ENCODE data around the gene MRPL40. TPM values are rescaled to one million over a fixed set of nuclear protein-coding genes. Genes with fewer than 3 reads are reported as not detected.

The MRPL40 gene
- polyA plus RNA-seq, 1 donor from 2014 or later: 75.6 TPM

Other genes with a start within 250 kb of the MRPL40 start
- gene CLTCL1, start 140.8 kb upstream of the MRPL40 start, polyA plus RNA-seq: 1.3 TPM
- gene HIRA, start 812 bp upstream of the MRPL40 start, polyA plus RNA-seq: 6.3 TPM
- 49.6 TPM for gene C22orf39, start 15.2 kb downstream of the MRPL40 start, polyA plus RNA-seq
- 52.1 TPM for gene UFD1, start 46.6 kb downstream of the MRPL40 start, polyA plus RNA-seq
- gene CDC45, start 47.4 kb downstream of the MRPL40 start, polyA plus RNA-seq: 0.39 TPM
- 0.79 TPM for gene CLDN5, start 91.9 kb downstream of the MRPL40 start, polyA plus RNA-seq

All from IgD-negative memory B cell (primary cell).